OCI-LY1 (cell line): ENCODE data around the gene ZNF135.

Source experiments
- H2AFZ ChIP-seq: fragments of 200-600 bp; sonication (generic), shearing (Covaris generic); 2 replicates; pipeline ENCODE4 v1.6.0; 2014; ENCODE audit warnings: antibody characterized with exemption, mild to moderate bottlenecking, low read length
- H3F3A ChIP-seq: fragments of 200-600 bp; sonication (generic), shearing (Covaris generic); 2 replicates; pipeline ENCODE4 v1.6.0; 2014; ENCODE audit warnings: mild to moderate bottlenecking, antibody characterized with exemption, low read length, moderate library complexity; ENCODE audit not compliant: insufficient read depth
- H3K27ac ChIP-seq: fragments of 200-600 bp; sonication (generic); 2 replicates; pipeline ENCODE4 v1.5.1; 2014; ENCODE audit warnings: low read length, mixed run types, mild to moderate bottlenecking, low read depth; ENCODE audit not compliant: poor library complexity, severe bottlenecking
- H3K27me3 ChIP-seq: fragments of 200-600 bp; sonication (generic); 2 replicates; pipeline ENCODE4 v1.6.0; 2014; ENCODE audit warnings: antibody characterized with exemption, mild to moderate bottlenecking, low read length, moderate library complexity; ENCODE audit not compliant: insufficient read depth
- H3K36me3 ChIP-seq: fragments of 200-600 bp; sonication (generic); 2 replicates; pipeline ENCODE4 v1.6.1; 2014; ENCODE audit warnings: mild to moderate bottlenecking, antibody characterized with exemption, low read length, moderate library complexity, mixed read lengths; ENCODE audit not compliant: insufficient read depth
- H3K4me1 ChIP-seq: fragments of 200-600 bp; sonication (generic); 2 replicates; pipeline ENCODE4 v1.5.1; 2014; ENCODE audit warnings: mild to moderate bottlenecking, low read length, moderate library complexity; ENCODE audit not compliant: insufficient read depth, severe bottlenecking
- H3K4me2 ChIP-seq: fragments of 200-600 bp; sonication (generic), shearing (Covaris generic); 2 replicates; pipeline ENCODE4 v1.6.1; 2014; ENCODE audit warnings: low read length
- H3K4me3 ChIP-seq: fragments of 200-600 bp; sonication (generic); 2 replicates; pipeline ENCODE4 v1.5.1; 2014; ENCODE audit warnings: low read length, low read depth, mild to moderate bottlenecking, mixed read lengths; ENCODE audit not compliant: poor library complexity, severe bottlenecking
- H3K79me2 ChIP-seq: fragments of 200-600 bp; shearing (Covaris generic); 2 replicates; pipeline ENCODE4 v1.6.1; 2016; ENCODE audit warnings: mixed run types, low read length, mixed read lengths; ENCODE audit not compliant: insufficient read depth
- H3K9ac ChIP-seq: fragments of 200-600 bp; sonication (generic), shearing (Covaris generic); 2 replicates; pipeline ENCODE4 v1.6.1; 2014; ENCODE audit warnings: mild to moderate bottlenecking, low read length, mixed read lengths
- H3K9me2 ChIP-seq: fragments of 200-600 bp; sonication (generic), shearing (Covaris generic); 2 replicates; pipeline ENCODE4 v1.6.1; 2014; ENCODE audit warnings: low read depth, mild to moderate bottlenecking, low read length, mixed read lengths
- H3K9me3 ChIP-seq: fragments of 200-600 bp; shearing (Covaris generic); 2 replicates; pipeline ENCODE4 v1.6.1; 2014; ENCODE audit warnings: low read length, mixed read lengths
- H4K20me1 ChIP-seq: fragments of 200-600 bp; sonication (generic), shearing (Covaris generic); 2 replicates; pipeline ENCODE4 v1.6.0; 2016; ENCODE audit warnings: mild to moderate bottlenecking, low read length; ENCODE audit not compliant: insufficient read depth
- CTCF ChIP-seq: fragments of 200-600 bp; sonication (generic), shearing (Covaris generic); IDR thresholded peaks from 2 replicates; pipeline ENCODE4 v1.5.1; 2017; ENCODE audit warnings: mild to moderate bottlenecking, antibody characterized with exemption, low read length, moderate library complexity, mixed read lengths
- EZH2 ChIP-seq: fragments of 200-600 bp; sonication (generic), shearing (Covaris generic); IDR thresholded peaks from 2 replicates; pipeline ENCODE4 v1.8.0; 2017; ENCODE audit warnings: borderline replicate concordance, mixed run types, mild to moderate bottlenecking, antibody characterized with exemption, low read length, moderate library complexity, mixed read lengths

ZNF135 gene

DNA sequence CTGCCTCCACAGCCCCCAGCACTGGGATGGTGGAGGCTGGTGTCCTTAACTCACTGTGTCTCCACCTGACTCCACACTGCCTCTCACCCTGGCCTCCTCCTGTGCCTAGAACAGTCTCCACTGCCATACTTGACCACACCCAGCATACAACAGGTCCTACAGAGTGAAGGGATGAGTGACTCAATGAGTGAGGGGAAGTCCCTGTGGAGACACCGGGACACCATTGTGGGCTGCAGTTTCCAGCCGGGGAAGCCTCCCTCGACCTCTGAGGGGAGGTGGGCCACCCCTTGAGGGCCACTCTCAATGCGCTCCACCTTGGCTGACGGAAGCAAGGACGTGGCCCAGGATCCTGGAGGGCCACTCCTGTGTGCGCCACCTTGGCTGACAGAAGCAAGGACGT lies 2.8 kb upstream of the ZNF135 start:
- Histone ChIP-seq H4K20me1 (no peaks in the 10 kb centered on the region), H2AFZ (no peak overlapping the region), H3K4me1 (no peaks in the 10 kb centered on the region), H3F3A (no peaks in the 10 kb centered on the region), H3K9me2 (no peaks in the 10 kb centered on the region), H3K4me3 (no peak overlapping the region), H3K9ac (no peak overlapping the region), H3K9me3 (0 out of 2 replicates have a peak, but pooled peaks cover 4% of the 10 kb centered on the region), H3K79me2 (no peaks in the 10 kb centered on the region), H3K27me3 (no peaks in the 10 kb centered on the region), H3K36me3 (no peaks in the 10 kb centered on the region), H3K4me2 (no peak overlapping the region), H3K27ac (no peak overlapping the region)
- TF ChIP-seq EZH2 (no peak), CTCF (no peak)

GRCh38 chr19:58056861-58057260 lies 2.2 kb upstream of the ZNF135 start:
- no peak for TF ChIP-seq CTCF
- no peak for TF ChIP-seq EZH2
- Histone ChIP-seq H4K20me1 (no peaks in the 10 kb centered on the region), H3K9me3 (0 out of 2 replicates have a peak, but pooled peaks cover 4% of the 10 kb centered on the region), H2AFZ (no peak overlapping the region), H3K36me3 (no peaks in the 10 kb centered on the region), H3K4me1 (no peaks in the 10 kb centered on the region), H3K9ac (no peak overlapping the region), H3K4me3 (no peak overlapping the region), H3K79me2 (no peaks in the 10 kb centered on the region), H3K27ac (no peak overlapping the region), H3K9me2 (no peaks in the 10 kb centered on the region), H3K4me2 (no peak overlapping the region), H3F3A (no peaks in the 10 kb centered on the region), H3K27me3 (no peaks in the 10 kb centered on the region)

GRCh38 chr19:58058467-58058866 lies 615 bp upstream of the ZNF135 start:
- H2AFZ ChIP-seq: no peak overlapping the region
- no peaks in the 10 kb centered on the region for H4K20me1 ChIP-seq
- H3K9me2 ChIP-seq: no peaks in the 10 kb centered on the region
- H3K9me3 ChIP-seq: 0 out of 2 replicates have a peak, but pooled peaks cover 4% of the 10 kb centered on the region
- H3K36me3 ChIP-seq: no peaks in the 10 kb centered on the region
- no peak overlapping the region for H3K4me2 ChIP-seq
- H3K27ac ChIP-seq: no peak overlapping the region
- no peaks in the 10 kb centered on the region for H3F3A ChIP-seq
- no peaks in the 10 kb centered on the region for H3K79me2 ChIP-seq
- no peak overlapping the region for H3K9ac ChIP-seq
- TF ChIP-seq EZH2: no peak
- no peak for TF ChIP-seq CTCF
- no peaks in the 10 kb centered on the region for H3K27me3 ChIP-seq
- H3K4me1 ChIP-seq: no peaks in the 10 kb centered on the region
- H3K4me3 ChIP-seq: no peak overlapping the region
